Dermis blood vessel endothelial cell (primary cell): Measurements from ENCODE around the gene ANK3. TPM values are rescaled to one million over a fixed set of nuclear protein-coding genes. Genes with fewer than 3 reads are reported as not detected.

Source experiments
- DNase-seq: peaks from one replicate; pipeline ENCODE4 v3.0.0; 2010
- total RNA-seq: library from RNA; depleted of rRNA; stranded (reverse); fragments of >200 nt; gene quantifications from 2 replicates; pipeline ENCODE4 v1.2.3, GENCODE V29; 2014

ANK3 gene
- total RNA-seq, 1 donor from 2014 or later, result 0.85 TPM

DNA sequence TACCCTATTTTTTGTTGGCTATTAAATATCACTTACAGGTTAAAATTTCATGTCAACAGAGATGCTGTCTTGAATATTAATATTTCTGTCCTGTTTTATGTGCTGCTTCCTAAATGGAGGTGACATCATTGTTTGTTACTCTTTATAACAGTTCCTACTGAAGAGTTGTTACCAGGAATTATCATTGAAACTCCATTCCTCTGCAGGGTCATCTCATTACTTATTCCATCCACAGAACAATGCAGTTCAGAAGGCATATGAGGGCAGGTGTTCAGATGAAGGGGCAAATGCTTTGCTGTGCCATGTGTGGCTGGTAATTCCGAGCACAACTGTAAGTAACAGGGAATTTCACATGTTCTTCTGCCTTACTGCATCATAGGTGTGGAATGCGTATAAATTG is 113.4 kb downstream of the ANK3 start:
- no peak for DNase-seq

DNA sequence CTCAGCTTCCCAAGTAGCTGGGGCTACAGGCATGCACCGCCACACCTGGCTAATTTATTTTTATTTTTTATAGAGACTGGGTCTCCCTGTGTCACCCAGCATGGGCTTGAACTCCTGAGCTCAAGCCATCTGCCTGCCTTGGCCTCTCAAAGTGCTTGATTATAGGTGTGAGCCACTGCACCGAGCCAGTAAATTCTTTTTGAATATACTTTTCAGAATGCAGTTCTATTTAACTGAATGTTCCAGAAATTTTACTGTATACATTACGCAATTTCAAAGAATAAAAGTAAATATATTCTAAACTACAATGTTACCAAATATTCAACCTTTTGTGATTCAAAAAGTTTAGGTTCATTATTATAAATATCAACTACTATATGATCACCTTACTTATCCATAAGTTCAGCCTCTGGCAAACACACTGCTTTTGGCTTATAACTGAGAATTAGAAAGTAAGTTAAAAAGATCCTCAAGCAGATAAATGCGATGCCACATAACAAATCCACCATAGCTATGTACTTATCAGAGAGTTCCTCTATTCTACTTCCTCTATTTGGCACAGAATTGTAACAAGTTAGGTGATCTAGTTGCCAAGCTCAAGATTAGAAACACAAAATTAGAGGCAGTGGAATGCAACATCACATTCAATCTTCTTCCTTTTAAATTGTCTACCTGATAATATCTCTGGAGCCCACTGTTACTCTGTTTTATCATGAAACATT is 118.2 kb downstream of the ANK3 start:
- no peak for DNase-seq

DNA sequence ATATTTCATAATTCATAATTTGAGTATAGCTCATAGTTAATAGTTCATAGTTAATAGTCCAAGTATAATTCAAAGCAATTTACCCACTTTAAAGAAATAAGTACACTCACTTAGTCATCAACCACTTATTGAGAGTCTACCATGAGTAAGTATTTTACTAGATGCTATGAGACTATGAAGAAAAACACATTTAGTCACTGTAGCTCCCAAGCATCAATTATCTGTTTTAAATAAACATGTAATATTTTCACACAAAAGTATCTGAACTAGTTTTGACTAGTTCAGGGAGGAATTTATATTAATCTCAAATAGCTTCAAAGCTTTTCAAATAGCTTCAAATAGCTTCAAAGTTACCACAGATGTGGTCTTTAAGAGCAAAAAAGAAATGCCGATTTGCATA is 119.2 kb downstream of the ANK3 start:
- no peak for DNase-seq

DNA sequence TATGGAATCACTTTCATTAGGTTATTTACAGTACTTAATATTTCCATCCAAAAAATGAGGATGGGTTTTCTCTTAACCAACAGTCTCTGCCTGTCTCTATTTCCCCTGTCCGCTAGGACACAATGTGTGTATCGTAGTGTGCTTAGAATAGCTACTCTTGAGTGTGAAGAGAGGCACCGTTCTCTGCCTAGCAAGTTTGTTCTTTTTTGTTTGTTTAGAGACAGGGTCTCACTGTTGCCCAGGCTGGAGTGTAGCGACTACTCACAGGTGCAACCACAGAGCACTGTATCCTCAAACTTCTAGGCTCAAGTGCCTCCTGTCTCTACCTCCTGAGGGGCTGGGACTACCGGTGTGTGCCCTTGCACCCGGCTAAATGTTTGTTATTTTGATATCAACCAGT is 121.9 kb downstream of the ANK3 start:
- DNase-seq, result no peak

DNA sequence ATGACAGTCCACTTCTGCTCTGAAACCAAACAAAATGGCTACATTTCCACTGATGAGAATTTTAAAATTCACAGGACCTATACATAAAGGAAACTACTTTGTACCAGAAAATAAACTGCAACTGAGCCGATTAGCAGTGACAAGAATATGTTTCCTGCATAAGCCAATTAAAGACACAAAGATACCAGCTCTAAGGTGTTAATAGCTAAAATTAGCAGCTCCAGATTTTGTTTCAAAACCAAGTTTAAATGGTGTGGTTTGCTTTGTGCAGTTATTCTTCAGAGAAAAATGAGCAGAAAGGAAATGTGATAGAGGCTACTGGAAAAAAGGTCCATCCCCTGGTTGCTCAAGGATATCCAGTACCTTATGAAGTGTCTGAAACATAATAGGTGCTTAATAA is 123.2 kb downstream of the ANK3 start:
- no peak for DNase-seq

DNA sequence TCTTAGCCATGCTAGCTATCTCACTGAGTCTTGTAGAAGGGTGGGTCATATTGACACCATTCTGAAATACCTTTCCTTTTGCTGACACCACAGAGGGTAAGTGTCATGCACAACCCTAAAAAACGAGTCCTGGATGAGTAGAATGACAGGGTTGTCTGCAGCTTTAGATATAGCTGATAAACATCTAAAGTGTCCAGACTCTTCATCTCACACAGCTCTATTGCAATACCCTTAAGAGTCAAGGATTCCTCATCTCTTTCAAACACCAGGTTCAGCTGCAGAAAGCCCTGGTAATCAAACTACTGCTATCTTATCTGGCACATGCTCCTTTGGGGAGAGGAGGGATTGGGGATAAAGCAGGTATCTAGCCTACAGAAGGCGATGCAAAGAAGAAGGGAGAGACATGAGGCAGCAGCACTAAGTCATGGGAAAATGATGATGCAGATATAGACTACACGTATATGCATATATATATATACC is 127.0 kb downstream of the ANK3 start:
- no peak for DNase-seq

DNA sequence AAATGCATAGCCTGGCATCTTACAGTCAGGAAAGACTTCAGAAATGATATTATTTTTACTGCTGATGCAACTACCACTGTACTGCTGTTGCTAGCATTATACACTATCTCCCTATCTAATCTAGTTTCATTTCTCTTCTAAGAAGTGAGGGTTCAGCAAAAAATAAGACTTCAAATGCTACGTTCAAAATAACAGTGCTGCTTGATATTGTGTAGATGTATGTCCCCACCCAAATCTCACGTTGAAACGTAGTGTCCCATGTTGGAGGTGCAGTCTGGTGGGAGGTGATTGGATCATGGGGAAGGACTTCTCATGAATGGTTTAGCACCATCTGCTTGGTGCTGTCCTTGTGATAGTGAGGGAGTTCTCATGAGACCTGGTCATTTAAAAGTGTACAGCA is 129.4 kb downstream of the ANK3 start:
- DNase-seq, result no peak

DNA sequence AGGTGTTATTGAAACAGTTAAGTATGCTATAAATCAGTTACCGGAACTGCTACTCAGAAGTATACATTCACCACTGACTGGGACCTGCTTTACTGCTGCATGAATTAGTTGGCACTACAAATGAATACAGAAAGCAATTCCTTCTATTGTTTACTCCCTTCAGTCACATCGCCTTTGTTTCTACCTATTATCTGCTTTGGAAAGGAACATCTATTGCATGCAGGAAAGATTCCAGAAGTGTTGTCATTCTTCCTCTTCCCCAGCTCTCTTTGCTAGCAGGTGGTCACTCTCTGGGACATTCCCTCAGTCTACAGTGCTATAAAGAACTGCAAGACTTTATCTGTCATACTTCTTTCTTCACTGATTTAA is 131.3 kb downstream of the ANK3 start:
- DNase-seq, result peak; percentile 8

DNA sequence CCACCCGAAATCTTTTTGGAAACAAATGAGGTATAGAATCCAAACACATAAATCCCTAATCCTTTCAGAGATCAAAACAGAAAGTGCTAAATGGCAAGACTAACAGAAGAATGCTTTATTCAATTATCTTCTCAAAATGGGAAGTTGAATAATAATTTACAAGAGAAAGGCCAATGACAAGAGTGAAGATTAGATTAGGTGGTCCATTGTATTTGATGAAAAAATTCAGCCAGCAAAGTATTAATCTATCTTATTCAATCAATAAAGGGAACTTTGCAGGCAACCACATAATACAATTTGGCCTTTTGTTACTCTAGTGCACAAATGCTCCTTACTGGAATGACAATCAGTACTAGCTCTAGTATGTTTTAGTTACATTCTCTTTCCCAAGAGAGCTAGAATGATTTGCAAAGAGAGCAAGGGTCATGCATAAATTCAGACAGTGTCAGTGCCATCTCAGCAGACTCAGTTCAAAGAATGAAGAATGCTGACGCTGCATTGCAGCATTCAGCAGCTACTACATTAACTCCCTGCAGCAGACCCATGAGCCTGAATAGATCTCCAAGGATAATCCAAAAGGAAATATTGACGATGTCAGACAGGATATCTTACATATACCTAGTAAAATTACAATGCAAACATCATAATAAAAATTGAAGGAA is 131.8 kb downstream of the ANK3 start:
- no peak for DNase-seq

DNA sequence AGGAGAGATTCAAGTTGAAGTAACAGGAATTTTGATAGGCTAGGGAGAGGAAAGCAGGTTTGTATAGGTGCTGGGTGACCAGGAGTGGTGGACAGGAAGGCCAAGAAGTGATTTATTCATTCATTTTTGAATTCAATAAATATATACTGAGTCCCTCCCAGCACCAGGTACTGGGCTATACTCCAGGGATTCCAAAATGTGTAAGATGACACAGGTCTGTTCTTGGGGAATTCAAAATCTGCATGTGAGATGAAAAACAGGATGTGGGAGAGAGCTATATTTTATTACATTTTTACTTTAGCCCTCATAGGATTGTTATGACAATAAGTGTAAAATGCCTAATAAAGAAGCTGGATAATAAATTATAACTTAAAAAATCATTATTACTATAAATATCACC is 134.9 kb downstream of the ANK3 start:
- DNase-seq, result no peak

DNA sequence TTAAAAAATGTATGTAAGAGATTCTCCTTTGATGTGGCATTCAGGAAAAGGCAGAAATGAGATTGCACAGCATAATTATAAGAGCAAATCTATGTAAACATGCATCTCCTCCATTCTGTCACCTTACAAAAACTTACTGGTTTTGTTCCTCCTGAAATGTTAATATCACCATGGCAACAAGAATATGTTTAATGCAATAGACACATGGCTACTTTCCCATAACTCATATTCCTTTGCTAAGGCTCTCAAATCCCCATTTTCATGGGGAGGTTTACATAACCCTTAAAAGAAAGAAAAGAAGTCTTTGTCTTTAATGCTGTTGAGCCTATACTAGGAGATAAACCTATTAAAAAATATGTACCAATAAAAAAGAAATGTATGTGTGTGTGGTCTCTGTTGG is 136.2 kb downstream of the ANK3 start:
- DNase-seq, result no peak

DNA sequence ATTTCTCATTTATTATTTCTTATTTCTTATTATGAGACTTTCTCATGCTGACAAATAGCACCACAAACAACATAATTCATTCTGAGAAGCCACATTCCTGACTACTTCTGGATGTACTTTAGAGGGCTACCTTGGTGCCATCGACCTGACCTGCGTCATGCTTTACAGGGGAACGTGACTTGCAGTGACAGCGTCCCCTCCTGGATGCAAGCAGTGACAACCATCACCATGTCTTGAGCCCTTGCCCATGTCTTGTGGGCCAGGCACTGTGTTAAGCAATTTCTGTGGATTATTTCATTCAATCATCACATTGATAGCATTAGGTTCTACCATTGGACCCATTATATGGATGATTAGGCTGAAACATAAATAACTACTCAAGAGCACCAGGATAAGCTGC is 137.0 kb downstream of the ANK3 start:
- no peak for DNase-seq

DNA sequence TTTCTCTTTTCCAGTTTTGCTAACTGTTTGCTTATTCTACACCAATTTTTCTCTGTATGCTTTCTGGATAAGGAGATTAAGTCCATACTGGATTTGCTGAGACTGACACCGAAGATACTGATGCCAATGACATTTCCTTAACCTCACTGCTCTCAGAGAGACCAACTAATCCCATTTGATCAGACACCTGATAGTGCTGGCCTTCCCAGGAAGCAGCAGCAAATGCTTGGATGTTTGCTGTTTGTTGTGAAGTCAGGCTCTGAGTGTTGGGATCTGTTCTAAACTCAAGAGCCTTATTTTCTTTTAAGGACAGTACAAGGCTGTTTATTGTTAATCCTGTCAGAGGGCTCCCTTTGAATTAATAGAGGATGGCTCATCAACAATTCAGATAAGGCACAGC is 143.3 kb downstream of the ANK3 start:
- no peak for DNase-seq

DNA sequence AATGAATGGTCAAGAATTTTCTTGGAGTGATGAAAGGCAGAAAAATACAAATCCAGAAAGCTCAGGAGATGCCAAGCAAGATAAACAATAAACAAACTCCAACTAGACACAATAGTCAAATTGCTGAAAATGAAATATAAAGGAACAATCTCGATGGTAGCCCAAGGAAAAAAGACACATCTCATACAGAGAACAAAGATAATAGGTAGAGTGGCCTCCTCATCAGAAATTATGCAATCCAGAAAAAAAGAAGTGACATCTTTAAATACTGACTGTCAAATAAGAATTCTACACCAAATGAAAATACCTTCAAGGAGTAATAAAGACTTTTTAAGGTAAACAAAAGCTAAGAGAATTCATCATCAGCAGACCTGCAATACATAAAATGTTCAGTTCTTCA is 150.4 kb downstream of the ANK3 start:
- no peak for DNase-seq

DNA sequence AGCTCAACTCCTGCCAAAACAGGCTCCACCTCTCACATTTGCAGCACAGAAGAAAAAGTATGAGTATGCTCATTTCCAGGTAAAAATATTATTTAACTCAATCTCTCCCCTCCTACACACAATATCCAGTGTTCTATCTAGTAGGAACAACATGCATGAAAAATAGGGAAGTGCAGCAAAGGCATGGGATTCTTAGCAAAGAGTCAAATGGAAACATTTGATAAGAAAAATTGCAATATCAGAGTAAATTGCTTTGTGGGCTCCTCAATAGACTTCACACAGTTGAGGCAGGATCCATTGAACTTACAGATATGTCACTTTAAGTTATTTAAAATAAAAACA is 150.9 kb downstream of the ANK3 start:
- DNase-seq, result no peak

DNA sequence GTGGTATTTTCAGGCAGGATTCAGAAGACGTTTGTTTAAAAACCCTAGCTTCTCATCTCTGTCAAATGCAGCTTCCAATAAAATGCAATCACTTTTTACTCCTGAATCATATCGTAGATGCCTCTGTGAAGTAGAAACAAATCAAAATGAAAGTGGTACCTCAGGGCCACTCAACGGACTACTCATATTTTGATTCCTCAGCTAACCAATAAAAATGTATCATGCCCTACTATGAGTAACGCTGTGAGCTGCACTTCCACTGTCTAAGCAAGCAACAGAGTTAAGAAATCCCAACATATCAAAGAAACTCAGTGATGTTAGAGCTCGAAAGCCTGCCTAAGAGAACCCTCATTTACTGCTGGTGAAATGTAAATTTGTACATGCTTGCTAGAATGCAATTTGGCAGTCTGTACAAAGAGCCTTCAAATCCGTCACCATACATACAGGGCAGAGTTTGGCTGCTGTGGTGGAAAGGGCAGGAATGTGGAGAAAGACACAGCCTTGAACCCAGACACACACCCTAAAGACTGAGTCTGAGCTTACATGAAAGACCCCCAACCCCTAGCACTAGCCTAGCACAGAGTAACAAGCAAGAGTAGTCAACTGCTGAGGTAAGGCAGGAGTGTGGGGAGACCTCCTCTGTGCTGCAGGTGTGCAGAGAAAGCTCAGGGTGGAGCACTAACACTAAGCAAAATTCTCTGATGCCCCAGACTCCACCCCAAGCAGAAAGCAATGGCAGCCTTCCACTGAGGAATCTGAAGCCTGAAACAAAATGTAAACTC is 151.5 kb downstream of the ANK3 start:
- DNase-seq, result peak; percentile 50

DNA sequence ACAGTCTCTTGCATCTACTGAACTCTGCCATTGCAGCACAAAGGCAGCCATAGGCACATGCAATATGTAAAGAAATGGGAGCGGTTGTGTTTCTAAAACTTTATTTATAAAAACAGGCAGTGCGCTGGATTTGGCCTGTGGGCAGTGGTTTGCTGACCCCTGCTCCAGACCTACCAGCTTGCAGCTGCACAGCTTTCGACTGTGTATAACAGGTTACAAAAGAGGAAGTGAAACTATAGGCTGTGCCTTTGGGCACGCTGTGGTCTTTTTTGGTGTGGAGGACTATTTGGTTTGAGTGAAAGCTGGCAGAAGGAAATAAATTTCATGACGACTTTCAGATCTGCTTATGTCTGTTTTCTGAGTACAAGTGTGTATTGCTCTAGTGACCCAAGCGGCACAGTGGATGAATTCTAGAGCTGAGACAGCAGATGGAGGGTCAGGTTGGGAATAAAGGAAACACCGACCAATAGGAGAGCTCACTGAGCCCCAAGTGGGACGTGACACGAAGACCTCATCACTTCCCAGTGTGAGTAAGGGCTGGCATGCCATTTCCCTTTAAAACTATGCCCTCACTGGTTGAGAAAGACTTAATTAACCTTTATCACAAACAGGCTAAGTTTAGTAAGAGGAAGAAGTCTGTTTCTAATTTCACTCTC is 152.7 kb downstream of the ANK3 start:
- peak; percentile 79 for DNase-seq

DNA sequence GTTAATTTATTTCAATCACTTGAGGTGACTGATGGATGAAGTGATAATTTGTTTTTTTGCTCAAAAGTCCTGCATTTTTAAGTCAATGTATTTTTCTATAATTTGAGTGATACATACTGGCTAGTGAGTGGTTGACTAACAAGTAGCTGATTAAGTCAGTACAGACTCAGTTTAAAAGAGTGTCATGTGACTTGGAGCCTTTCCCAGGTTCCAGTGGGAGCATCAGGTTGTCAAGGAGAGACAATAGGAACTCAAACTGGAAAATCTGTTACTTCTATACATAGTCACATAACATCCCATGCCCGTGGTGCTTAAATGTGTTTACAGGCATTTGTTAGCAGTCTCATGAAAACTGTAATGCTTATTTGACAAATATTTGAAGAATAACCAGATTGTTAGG is 154.7 kb downstream of the ANK3 start:
- DNase-seq, result peak; percentile 68

DNA sequence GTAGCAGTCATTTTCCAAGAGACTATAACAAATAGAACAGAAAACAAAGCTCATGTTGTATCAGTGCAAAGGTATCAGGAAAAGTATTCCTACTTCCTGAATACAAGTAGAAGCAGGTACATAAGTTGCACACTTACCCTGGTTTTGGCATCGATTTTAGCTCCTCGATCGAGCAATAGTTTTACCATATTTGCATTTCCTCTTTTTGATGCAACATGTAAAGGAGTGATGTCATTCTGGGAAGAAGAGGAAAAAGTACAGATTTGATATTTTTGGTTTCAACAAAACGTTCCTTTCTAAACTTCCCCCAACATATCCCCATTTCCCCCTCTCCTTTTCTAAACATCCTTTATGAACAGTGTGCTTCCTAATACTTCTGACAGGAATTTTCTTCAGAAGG is 155.1 kb downstream of the ANK3 start:
- DNase-seq, result no peak

DNA sequence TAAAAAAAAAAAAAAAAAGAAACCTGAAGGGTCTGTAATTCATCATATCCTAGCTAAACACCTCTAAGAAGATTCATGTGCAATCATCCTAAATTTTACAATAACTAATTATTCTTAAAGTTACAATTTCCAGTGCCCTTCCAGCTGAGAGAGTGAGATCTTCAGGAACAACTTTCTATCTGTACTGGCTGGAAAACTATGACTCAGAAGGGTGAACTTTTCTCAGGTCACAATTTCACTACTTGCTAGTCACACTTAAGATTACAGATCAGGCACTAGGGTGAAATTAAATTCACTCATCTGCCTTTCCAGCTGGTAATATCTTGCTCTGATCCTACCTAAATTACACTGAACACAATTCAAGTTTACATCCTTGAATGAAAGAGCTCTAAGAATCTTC is 158.8 kb downstream of the ANK3 start:
- DNase-seq, result no peak

DNA sequence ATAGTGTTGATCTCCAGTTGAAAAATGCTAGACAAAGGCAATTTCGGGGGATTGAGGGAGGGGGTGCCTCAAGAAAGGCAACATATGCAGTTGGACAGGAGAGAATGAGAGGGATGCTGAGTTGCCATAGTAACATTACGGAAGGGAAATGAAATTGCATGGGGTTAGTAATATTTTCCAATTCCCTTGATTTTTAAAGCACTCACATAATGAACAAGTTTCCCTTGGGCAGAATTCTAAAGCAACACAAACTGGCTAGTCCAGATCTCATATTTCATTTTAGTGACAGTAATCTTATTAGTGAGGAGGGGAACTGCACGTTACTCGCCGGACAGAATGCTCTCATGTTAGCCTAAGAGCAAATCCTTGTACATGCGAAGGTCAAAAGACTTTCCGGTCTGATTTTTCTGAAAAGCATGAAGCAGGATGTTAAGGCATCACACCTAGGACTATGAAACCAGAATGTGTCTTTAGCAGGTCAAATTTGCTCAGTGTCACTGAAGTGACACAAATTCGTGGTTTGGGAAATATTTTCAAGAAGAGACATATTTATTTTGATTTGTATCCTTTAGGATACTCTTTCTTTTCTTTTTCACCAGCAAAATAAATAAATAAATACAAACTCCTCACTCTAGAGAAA is 165.5 kb downstream of the ANK3 start:
- no peak for DNase-seq

DNA sequence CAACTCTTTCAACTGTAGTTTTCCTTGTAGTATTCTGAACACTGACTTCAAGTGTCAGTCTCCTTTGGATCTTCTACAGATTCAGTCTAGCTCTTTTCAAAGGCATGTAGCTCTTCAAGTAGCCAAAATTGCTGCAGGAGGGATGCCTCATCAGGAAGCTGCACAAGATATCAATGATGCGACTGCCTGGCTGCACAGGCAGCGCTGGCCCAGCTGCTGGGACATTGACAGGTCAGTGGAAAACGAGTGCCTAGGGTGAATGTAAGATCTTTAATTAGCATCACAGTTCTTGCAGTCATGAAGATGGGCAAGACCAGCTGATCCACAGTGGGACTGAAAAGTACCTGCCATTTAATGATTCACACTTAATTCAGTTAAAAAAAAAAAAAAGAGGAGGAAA is 167.6 kb downstream of the ANK3 start:
- no peak for DNase-seq

DNA sequence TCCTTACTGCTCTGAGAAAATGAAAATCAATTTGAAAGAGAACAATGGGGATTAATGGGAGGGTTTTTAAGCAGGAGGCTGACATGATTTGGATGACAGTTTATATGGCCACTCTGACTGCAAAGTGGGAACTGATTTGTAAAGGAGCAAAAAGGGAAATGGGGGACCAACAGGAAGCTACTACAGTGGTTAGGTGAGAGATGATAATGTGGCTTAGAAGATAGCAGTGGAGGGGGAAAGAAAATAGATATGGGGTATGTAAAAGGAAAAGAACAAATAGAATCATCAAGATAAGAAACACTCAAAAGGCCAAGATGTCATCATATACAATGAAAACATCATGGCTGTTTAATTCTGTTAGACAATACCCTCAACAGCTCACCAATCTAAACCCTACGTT is 177.5 kb downstream of the ANK3 start:
- DNase-seq, result no peak
